Measurements from ENCODE around the gene ESCO1.
"Not testable (repeated sequence)": the region's sequence is repeated elsewhere in the genome, so short reads cannot be mapped to it uniquely, and the experiment has no call there.

ESCO1 gene

GRCh38 chr18:21600526-21601410 is at the start of gene ESCO1:
Gene ESCO1, minus strand, starts transcription at chr18:21600704. Its CDS starts 25,861 bp downstream, at chr18:21574843.
- DNase-seq, result peak; percentile 98

GRCh38 chr18:21640375-21640774 is 39.9 kb upstream of the ESCO1 start:
- DNase-seq, result not testable (repeated sequence)

- DNase-seq, result no peak
These were observed 38.3 kb upstream of the ESCO1 start for GRCh38 chr18:21638822-21639221.

- DNase-seq, result no peak
These were observed 36.3 kb upstream of the ESCO1 start for GRCh38 chr18:21636769-21637168.

GRCh38 chr18:21634588-21635199 is 34.2 kb upstream of the ESCO1 start:
- DNase-seq, result no peak

GRCh38 chr18:21632393-21632792 is 31.9 kb upstream of the ESCO1 start:
- DNase-seq, result no peak

- DNase-seq, result no peak
These were observed 28.8 kb upstream of the ESCO1 start for GRCh38 chr18:21629089-21629832.

- DNase-seq, result not testable (repeated sequence)
These were observed 21.1 kb upstream of the ESCO1 start for GRCh38 chr18:21621640-21622039.

- peak; percentile 92 to 94 for DNase-seq
These were observed 11.9 kb upstream of the ESCO1 start, which contains the start of gene SNRPD1 for GRCh38 chr18:21612125-21613039. Gene SNRPD1, plus strand, starts transcription at chr18:21612314. Its CDS starts 116 bp downstream, at chr18:21612430.

- not testable (repeated sequence) for DNase-seq
These were observed 11.1 kb upstream of the ESCO1 start for GRCh38 chr18:21611401-21612124.

- DNase-seq, result no peak
These were observed 4.7 kb upstream of the ESCO1 start for GRCh38 chr18:21605213-21605612.

- DNase-seq, result no peak
These were observed 4.2 kb upstream of the ESCO1 start for GRCh38 chr18:21604671-21605070.

GRCh38 chr18:21602299-21602587 is 1.7 kb upstream of the ESCO1 start:
- DNase-seq, result no peak

- peak; percentile 64 to 69 for DNase-seq
These were observed 649 bp downstream of the ESCO1 start for GRCh38 chr18:21599585-21600525.

- no peak for DNase-seq
These were observed 1.5 kb downstream of the ESCO1 start for GRCh38 chr18:21598726-21599584.

- no peak for DNase-seq
These were observed 2.9 kb downstream of the ESCO1 start for GRCh38 chr18:21597620-21598019.

- DNase-seq, result no peak
These were observed 6.8 kb downstream of the ESCO1 start for GRCh38 chr18:21593540-21594257.

GRCh38 chr18:21592361-21592760 is 8.1 kb downstream of the ESCO1 start:
- DNase-seq, result not testable (repeated sequence)

GRCh38 chr18:21584391-21584790 is 16.1 kb downstream of the ESCO1 start:
- no peak for DNase-seq
